Lung (tissue), 12 donors: ENCODE results near the gene PLA2G15. TPM values are rescaled to one million over a fixed set of nuclear protein-coding genes. Genes with fewer than 3 reads are reported as not detected.

Experiments used
- ATAC-seq: fragments of 200-7000 bp; cut with Tn5 transposase; one replicate; pipeline ENCODE4 v1.9.1; 2020; ENCODE audit warnings: moderate number of reproducible peaks; ENCODE audit not compliant: insufficient read depth, low FRiP score
- DNase-seq, 3 donors: peaks; one replicate each; pipeline ENCODE4 v3.0.0-alpha.2; 2013 to 2017
- H3K27ac ChIP-seq, 2 donors: one replicate each; pipeline ENCODE4 v1.5.1; 2013; ENCODE audit warnings: mild to moderate bottlenecking in 2 of 2, moderate library complexity in 2 of 2, control low read depth in 1 of 2, inconsistent platforms in 1 of 2, low read depth in 1 of 2, low read length in 1 of 2
- H3K27me3 ChIP-seq, 3 donors: one replicate each; pipeline ENCODE4 v1.5.1; 2013; ENCODE audit warnings: low read length in 2 of 3; ENCODE audit not compliant: control insufficient read depth in 3 of 3, insufficient read depth in 3 of 3
- H3K36me3 ChIP-seq, 4 donors: one replicate each; pipeline ENCODE4 v1.5.1; 2013; ENCODE audit warnings: low read length in 4 of 4, mild to moderate bottlenecking in 1 of 4, moderate library complexity in 1 of 4; ENCODE audit not compliant: control insufficient read depth in 4 of 4, insufficient read depth in 4 of 4
- H3K4me1 ChIP-seq, 5 donors: one replicate each; pipeline ENCODE4 v1.5.1; 2013; ENCODE audit warnings: low read length in 5 of 5, mild to moderate bottlenecking in 2 of 5, moderate library complexity in 1 of 5; ENCODE audit not compliant: control insufficient read depth in 5 of 5, insufficient read depth in 5 of 5
- H3K4me3 ChIP-seq: one replicate; pipeline ENCODE4 v1.5.1; 2013; ENCODE audit warnings: mild to moderate bottlenecking, control low read depth, moderate library complexity
- H3K9ac ChIP-seq, 2 donors: one replicate each; pipeline ENCODE4 v1.5.1; 2013; ENCODE audit warnings: low read length in 2 of 2, control low read depth in 1 of 2; ENCODE audit not compliant: insufficient read depth in 1 of 2
- H3K9me3 ChIP-seq, 4 donors: one replicate each; pipeline ENCODE4 v1.5.1; 2013; ENCODE audit warnings: low read length in 3 of 4, mild to moderate bottlenecking in 1 of 4, moderate library complexity in 1 of 4; ENCODE audit not compliant: control insufficient read depth in 4 of 4, insufficient read depth in 3 of 4
- WGBS, 2 donors: extraction: QIAGEN DNeasy Blood & Tissue Kit; methylation state at CpG; one replicate each; pipeline ENCODE4 v1.1.7; 2013; 5-methylcytosine and 5-hydroxymethylcytosine counted together
- polyA plus RNA-seq, 2 donors: library from polyadenylated mRNA; stranded (reverse); fragments of 200-250 nt; gene quantifications; one replicate each; pipeline ENCODE4 v1.2.1, GENCODE V29; 2013
- total RNA-seq, 2 donors: library from RNA; depleted of rRNA in 1 of 2; stranded (reverse); fragments of >200 nt in 1 of 2; gene quantifications; one replicate each; pipeline ENCODE4 v1.2.1, GENCODE V29; 2014 to 2021
- TF ChIP-seq, protein P1 (sequence below): IDR thresholded peaks from 2 replicates; pipeline ENCODE4 v1.5.1; 2012; ENCODE audit warnings: mild to moderate bottlenecking; ENCODE audit errors: control extremely low read depth, extremely low read depth
- donor health status: control.
- donor health status: control.
- donor health status: Bipolar disorder and iron deficiency.
- donor health status: healthy.
- donor health status: DM: yes; HTN: yes; CAD: no.

Gene PLA2G15
- total and polyA plus RNA-seq, 4 donors, result 11.0 to 42.4 (median 19.6) TPM

GRCh38 chr16:68230176-68230571, 15.0 kb upstream of the PLA2G15 start:
- H3K4me1 ChIP-seq, result peaks cover 0 to 9% (median 4%) of the 10 kb centered on the region in 5 donors
- WGBS, 2 donors, result 92% methylated on average over 9 of the region's 9 CpGs
- H3K27ac ChIP-seq, result no peak overlapping the region
- DNase-seq (no peak), ATAC-seq (no peak)
- peaks cover 0 to 27% (median 9%) of the 10 kb centered on the region in 4 donors for H3K36me3 ChIP-seq
- TF ChIP-seq, protein P1, sequence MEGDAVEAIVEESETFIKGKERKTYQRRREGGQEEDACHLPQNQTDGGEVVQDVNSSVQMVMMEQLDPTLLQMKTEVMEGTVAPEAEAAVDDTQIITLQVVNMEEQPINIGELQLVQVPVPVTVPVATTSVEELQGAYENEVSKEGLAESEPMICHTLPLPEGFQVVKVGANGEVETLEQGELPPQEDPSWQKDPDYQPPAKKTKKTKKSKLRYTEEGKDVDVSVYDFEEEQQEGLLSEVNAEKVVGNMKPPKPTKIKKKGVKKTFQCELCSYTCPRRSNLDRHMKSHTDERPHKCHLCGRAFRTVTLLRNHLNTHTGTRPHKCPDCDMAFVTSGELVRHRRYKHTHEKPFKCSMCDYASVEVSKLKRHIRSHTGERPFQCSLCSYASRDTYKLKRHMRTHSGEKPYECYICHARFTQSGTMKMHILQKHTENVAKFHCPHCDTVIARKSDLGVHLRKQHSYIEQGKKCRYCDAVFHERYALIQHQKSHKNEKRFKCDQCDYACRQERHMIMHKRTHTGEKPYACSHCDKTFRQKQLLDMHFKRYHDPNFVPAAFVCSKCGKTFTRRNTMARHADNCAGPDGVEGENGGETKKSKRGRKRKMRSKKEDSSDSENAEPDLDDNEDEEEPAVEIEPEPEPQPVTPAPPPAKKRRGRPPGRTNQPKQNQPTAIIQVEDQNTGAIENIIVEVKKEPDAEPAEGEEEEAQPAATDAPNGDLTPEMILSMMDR, result no peak
- H3K4me3 ChIP-seq, result no peak overlapping the region
- peaks cover 0 to 3% (median under 1%) of the 10 kb centered on the region in 3 donors for H3K27me3 ChIP-seq
- H3K9me3 ChIP-seq, result no peaks in the 10 kb centered on the region
- H3K9ac ChIP-seq, result no peak overlapping the region

GRCh38 chr16:68230956-68231355, 14.2 kb upstream of the PLA2G15 start:
- Histone ChIP-seq H3K4me3 (no peak overlapping the region), H3K27ac (no peak overlapping the region), H3K27me3 (peaks cover 0 to 7% (median 5%) of the 10 kb centered on the region in 3 donors), H3K4me1 (peaks cover under 1 to 12% (median 4%) of the 10 kb centered on the region in 5 donors), H3K9me3 (no peaks in the 10 kb centered on the region), H3K9ac (no peak overlapping the region), H3K36me3 (peaks cover 0 to 27% (median 9%) of the 10 kb centered on the region in 4 donors)
- TF ChIP-seq, protein P1, result no peak
- 90 to 93% methylated on average over 12 of the region's 12 CpGs for WGBS, 2 donors
- no peak for DNase-seq
- no peak for ATAC-seq

GRCh38 chr16:68231384-68232136, 13.6 kb upstream of the PLA2G15 start:
- H3K9me3 ChIP-seq, result no peaks in the 10 kb centered on the region
- H3K27me3 ChIP-seq, result peaks cover 0 to 11% (median 9%) of the 10 kb centered on the region in 3 donors
- TF ChIP-seq, protein P1, result no peak
- no peak overlapping the region for H3K4me3 ChIP-seq
- DNase-seq (no peak), ATAC-seq (no peak)
- H3K27ac ChIP-seq, result no peak overlapping the region
- H3K9ac ChIP-seq, result no peak overlapping the region
- WGBS, 2 donors, result 89 to 92% methylated on average over 26 of the region's 26 CpGs
- peaks cover 0 to 22% (median 5%) of the 10 kb centered on the region in 4 donors for H3K36me3 ChIP-seq
- H3K4me1 ChIP-seq, result peaks cover 2 to 18% (median 8%) of the 10 kb centered on the region in 5 donors
